HL-60 (cell line): ENCODE measurements around the gene ATP7A.

Experiments used
- DNase-seq, 2 experiments: peaks; one replicate each; pipeline ENCODE4 v3.0.0-alpha.2; 2010 to 2020; ENCODE audit warnings: low read depth in 1 of 2, low spot score in 1 of 2
- H3K27ac ChIP-seq: fragments of 250-450 bp; sonication (Bioruptor Pico); replicated peaks from 2 replicates; pipeline ENCODE4 v1.5.1; 2020; ENCODE audit warnings: mild to moderate bottlenecking, moderate library complexity
- H3K27me3 ChIP-seq: fragments of 250-450 bp; sonication (Bioruptor Pico); 2 replicates; pipeline ENCODE4 v1.5.1; 2021; ENCODE audit warnings: mild to moderate bottlenecking, moderate library complexity; ENCODE audit not compliant: insufficient read depth, poor library complexity, severe bottlenecking
- H3K4me3 ChIP-seq: replicated peaks from 2 replicates; pipeline ENCODE4 v1.5.1; 2011; ENCODE audit warnings: mild to moderate bottlenecking, control low read depth, low read length; ENCODE audit not compliant: insufficient read depth
- CTCF ChIP-seq: IDR thresholded peaks from one replicate; pipeline ENCODE4 v1.5.1; 2011; ENCODE audit warnings: low read length, control low read depth, inconsistent platforms; ENCODE audit not compliant: insufficient read depth
- GABPA ChIP-seq: IDR thresholded peaks from 2 replicates; pipeline ENCODE4 v1.6.1; 2012; ENCODE audit warnings: low read depth
- POLR2AphosphoS5 ChIP-seq: IDR thresholded peaks from 2 replicates; pipeline ENCODE4 v1.6.1; 2012; ENCODE audit warnings: low read depth
- REST ChIP-seq: IDR thresholded peaks from 2 replicates; pipeline ENCODE4 v1.6.1; 2012; ENCODE audit warnings: low read depth; ENCODE audit not compliant: insufficient replicate concordance
- SPI1 ChIP-seq: IDR thresholded peaks from 2 replicates; pipeline ENCODE4 v1.6.1; 2012; ENCODE audit warnings: low read depth, mild to moderate bottlenecking, borderline replicate concordance

Gene ATP7A

DNA sequence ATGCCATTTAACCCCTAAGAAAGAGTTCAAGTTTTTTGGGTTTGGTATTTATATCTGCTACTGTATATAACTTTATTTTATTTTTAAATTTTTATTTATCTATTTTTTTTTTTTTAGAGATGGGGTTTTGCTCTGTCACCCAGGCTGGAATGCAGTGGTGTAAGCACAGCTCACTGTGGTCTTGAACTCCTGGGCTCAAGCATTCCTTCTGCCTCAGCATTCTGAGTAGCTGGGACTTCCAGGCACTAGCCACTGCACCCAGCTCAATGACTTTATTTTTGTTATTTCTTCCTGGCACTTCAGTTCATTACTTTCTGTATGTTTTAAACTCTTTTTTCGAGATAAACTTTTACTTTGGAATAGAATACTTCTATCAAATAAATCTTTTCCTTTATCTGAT is 101.4 kb downstream of the ATP7A start:
- TF ChIP-seq GABPA (no peak), POLR2AphosphoS5 (no peak), SPI1 (no peak), CTCF (no peak), REST (no peak)
- H3K4me3 ChIP-seq: no peak overlapping the region
- DNase-seq: no peak
- H3K27me3 ChIP-seq: no peaks in the 10 kb centered on the region
- H3K27ac ChIP-seq: no peak overlapping the region

DNA sequence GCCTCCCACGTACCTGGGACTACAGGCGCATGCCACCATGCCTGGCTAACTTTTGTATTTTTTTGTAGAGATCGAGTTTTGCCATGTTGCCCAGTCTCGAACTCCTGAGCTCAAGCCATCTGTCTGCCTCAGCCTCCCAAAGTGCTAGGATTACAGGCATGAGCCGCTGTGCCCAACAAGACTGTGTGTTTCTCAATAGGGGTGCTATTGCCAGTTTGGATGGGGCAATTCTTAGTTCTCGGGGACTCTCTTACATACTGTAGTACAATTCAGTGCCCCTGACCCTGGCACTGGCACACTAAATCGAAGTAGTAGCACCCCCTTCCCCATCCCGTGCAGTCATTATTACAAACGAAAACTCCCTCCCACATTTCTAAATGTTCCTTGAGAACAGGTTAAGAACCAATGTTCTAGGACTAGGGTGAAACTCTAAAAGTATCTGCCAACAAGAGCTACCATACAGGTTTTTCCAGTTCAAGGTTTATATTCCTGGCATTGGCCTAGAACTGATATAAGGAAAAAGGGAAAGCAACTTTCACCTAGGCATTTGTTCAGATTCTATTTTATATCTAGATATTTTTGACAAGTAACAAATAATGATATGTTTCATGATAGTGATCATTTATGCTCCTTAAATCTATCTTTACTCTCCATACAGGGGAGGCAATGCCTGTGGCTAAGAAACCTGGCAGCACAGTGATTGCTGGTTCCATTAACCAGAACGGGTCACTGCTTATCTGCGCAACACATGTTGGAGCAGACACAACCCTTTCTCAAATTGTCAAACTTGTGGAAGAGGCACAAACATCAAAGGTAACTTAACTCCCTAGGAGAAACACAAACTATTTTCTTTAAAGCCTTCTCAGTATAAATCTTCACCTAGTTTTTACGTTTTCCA is 109.3 kb downstream of the ATP7A start:
- no peak for TF ChIP-seq SPI1
- no peak for TF ChIP-seq POLR2AphosphoS5
- TF ChIP-seq REST: no peak
- TF ChIP-seq CTCF: no peak
- TF ChIP-seq GABPA: no peak

GRCh38 chrX:78024349-78025059 is 114.0 kb downstream of the ATP7A start:
- DNase-seq: peak; percentile 10 to 39
- Histone ChIP-seq H3K4me3 (no peak overlapping the region), H3K27ac (no peak overlapping the region), H3K27me3 (no peaks in the 10 kb centered on the region)
- TF ChIP-seq SPI1 (no peak), REST (no peak), CTCF (no peak), GABPA (no peak)

More for the DNA sequence above, 109.3 kb downstream of the ATP7A start:
- H3K27me3 ChIP-seq: no peaks in the 10 kb centered on the region
- no peak for DNase-seq
- no peak overlapping the region for H3K27ac ChIP-seq
- no peak overlapping the region for H3K4me3 ChIP-seq
